Spinal cord (tissue), 10 donors: ENCODE results near the gene PALLD. TPM values are rescaled to one million over a fixed set of nuclear protein-coding genes. Genes with fewer than 3 reads are reported as not detected.

Source experiments
- DNase-seq, 6 donors: peaks; one replicate each; pipeline versions ENCODE4 v3.0.0 to v3.0.0-alpha.2; 2013 to 2015; ENCODE audit warnings: low spot score in 6 of 6, low read depth in 4 of 6
- H3K27ac ChIP-seq: one replicate; pipeline ENCODE4 v1.5.1; 2013; ENCODE audit warnings: low read depth, low read length, control low read depth
- H3K27me3 ChIP-seq: one replicate; pipeline ENCODE4 v1.6.1; 2013; ENCODE audit warnings: low read length; ENCODE audit not compliant: control insufficient read depth, insufficient read depth
- H3K36me3 ChIP-seq: one replicate; pipeline ENCODE4 v1.6.1; 2013; ENCODE audit warnings: low read length; ENCODE audit not compliant: control insufficient read depth, insufficient read depth
- H3K4me1 ChIP-seq: one replicate; pipeline ENCODE4 v1.6.1; 2013; ENCODE audit warnings: low read length; ENCODE audit not compliant: control insufficient read depth, insufficient read depth
- H3K4me3 ChIP-seq: one replicate; pipeline ENCODE4 v1.5.1; 2013; ENCODE audit warnings: low read depth, low read length, control low read depth
- H3K9me3 ChIP-seq: one replicate; pipeline ENCODE4 v1.6.1; 2013; ENCODE audit warnings: low read length; ENCODE audit not compliant: control insufficient read depth, insufficient read depth
- WGBS: methylation state at CpG from one replicate; pipeline ENCODE4 v1.1.5; 2013; ENCODE audit warnings: missing lambda C conversion rate; ENCODE audit not compliant: insufficient coverage; 5-methylcytosine and 5-hydroxymethylcytosine counted together
- polyA plus RNA-seq, 2 donors: library from polyadenylated mRNA; unstranded; fragments of 120-200 nt; gene quantifications; one replicate each; pipeline ENCODE4 v1.2.1, GENCODE V29; 2013; ENCODE audit not compliant: insufficient read length in 2 of 2
- total RNA-seq, 2 donors: library from RNA; depleted of rRNA in 1 of 2; stranded (reverse); fragments of 120-200 nt in 1 of 2; fragments of >200 nt in 1 of 2; gene quantifications; one replicate each; pipeline versions ENCODE4 v1.2.3 to v1.2.4, GENCODE V29; 2013 to 2014
- donor health status: healthy.

The PALLD gene
- total and polyA plus RNA-seq, 4 donors = 45.9 to 71.1 (median 62.4) TPM

DNA sequence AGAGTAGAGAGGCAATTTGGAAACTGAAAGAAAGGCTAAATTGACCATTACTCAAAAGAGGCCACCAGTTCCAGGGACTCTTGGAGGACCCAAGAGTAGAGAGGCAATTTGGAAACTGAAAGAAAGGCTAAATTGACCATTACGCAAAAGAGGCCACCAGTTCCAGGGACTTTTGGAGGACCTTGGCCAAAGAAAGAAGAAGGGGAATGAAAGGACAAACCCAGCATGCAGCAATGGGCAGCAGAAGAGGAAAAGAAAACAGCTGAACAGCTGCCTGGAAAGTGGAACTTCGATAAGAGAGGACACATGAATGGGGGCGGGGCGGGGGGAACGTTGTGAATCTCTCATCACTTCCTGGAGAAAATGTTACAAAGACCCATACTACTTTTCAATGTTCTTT is 80.8 kb downstream of the PALLD start:
- 88% methylated on average over 1 of the region's 5 CpGs for WGBS

DNA sequence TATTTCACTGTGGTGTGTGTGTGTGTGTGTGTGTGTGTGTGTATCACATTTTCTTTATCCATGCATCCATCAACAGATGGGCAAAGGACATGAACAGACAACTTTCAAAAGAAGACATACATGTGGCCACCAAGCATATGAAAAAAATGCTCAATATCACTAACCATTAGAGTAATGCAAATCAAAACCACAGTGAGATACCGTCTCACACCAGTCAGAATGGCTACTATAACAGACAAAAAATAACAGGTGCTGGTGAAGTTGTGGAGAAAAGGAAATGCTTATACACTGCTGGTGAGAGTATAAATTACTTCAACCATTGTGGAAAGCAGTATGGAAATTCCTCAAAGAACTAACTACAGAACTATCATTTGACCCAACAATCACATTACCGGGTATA is 83.4 kb downstream of the PALLD start:
- H3K27me3 ChIP-seq = no peaks in the 10 kb centered on the region
- no peaks in the 10 kb centered on the region for H3K4me1 ChIP-seq
- WGBS = no CpG with 5 or more reads among the region's 2 CpGs
- peaks cover 3% of the 10 kb centered on the region for H3K9me3 ChIP-seq
- no peak for DNase-seq
- H3K4me3 ChIP-seq = no peak overlapping the region
- no peaks in the 10 kb centered on the region for H3K36me3 ChIP-seq
- H3K27ac ChIP-seq = no peak overlapping the region

More for the DNA sequence above, 80.8 kb downstream of the PALLD start:
- H3K36me3 ChIP-seq = no peaks in the 10 kb centered on the region
- H3K4me3 ChIP-seq = no peak overlapping the region
- no peak for DNase-seq
- no peaks in the 10 kb centered on the region for H3K27me3 ChIP-seq
- no peaks in the 10 kb centered on the region for H3K4me1 ChIP-seq
- H3K9me3 ChIP-seq = peaks cover 3% of the 10 kb centered on the region
- no peak overlapping the region for H3K27ac ChIP-seq

DNA sequence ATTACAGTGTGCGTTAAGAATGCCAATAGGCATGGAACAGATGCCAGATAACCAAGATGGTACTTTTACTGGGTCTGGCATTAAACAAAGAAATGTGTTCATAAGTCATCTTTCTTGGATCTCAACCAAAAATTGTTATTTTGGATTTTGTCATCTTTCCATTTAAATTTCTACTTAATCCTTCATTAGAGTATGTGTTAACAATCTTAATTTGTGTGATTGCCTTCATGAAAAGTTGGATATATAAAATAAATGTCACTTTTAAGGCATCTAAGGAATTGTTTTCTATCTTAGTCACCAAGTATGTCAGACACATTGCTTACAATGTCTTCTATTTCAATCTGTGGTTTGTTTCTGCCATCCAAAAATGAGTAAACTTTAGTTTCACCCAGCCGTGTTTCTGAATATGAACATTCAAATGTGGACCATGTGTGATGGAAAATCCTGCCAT is 87.5 kb downstream of the PALLD start:
- no CpG with 5 or more reads among the region's 2 CpGs for WGBS
- peak in 1 of 6 donors; percentile 79 for DNase-seq
- H3K4me1 ChIP-seq = peaks cover 4% of the 10 kb centered on the region
- no peak overlapping the region for H3K27ac ChIP-seq
- peaks cover 3% of the 10 kb centered on the region for H3K9me3 ChIP-seq
- no peak overlapping the region for H3K4me3 ChIP-seq
- no peaks in the 10 kb centered on the region for H3K27me3 ChIP-seq
- no peaks in the 10 kb centered on the region for H3K36me3 ChIP-seq

DNA sequence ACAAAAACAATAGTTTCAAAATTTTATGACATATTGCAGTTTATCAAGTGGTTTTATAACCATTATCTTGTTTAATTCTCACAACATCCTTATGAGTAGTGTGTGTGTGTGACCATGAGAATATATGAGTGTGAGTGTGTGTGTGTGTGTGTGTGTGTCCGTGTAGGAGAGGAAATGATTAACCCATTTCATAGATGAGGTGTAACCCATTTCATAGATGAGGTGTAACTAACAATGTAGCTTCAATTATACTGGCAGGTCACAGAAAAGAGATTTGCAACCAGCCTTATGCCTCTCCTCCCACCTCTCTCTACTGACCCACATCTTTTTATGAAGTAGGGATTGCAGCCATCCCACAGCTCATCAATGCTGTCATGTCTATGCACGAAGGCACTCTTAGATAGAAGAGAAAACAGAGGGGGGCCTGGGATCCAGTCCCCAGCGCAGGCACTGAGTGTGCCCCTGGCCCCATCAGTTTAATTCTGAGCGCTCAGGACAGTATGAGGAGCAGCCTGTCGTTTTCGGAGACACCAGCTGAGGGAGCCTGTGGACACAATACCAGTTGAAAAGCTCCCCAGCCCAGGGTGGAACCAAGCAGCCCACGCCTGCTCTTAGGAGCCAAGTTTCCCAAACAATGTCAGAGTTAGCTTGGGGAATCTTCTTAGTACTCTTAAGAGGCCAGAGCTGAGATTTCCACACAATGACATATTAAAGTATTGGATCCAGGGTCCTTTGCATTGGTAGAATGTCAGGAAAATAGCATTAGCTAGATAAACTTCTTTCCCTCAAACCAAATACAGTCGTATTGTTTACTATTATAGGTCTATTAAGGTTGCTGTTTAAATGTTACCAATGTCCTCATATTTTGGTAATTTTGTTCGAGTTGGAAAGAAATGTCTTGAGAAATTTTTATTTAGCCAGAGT is 88.6 kb downstream of the PALLD start:
- Histone ChIP-seq H3K4me1 (peaks cover 4% of the 10 kb centered on the region), H3K27me3 (no peaks in the 10 kb centered on the region), H3K27ac (no peak overlapping the region), H3K9me3 (peaks cover 3% of the 10 kb centered on the region), H3K4me3 (no peak overlapping the region), H3K36me3 (no peaks in the 10 kb centered on the region)
- DNase-seq = peak in 5 of 6 donors; percentile 38 to 88 (median 53)
- WGBS = 14% methylated on average over 5 of the region's 9 CpGs

DNA sequence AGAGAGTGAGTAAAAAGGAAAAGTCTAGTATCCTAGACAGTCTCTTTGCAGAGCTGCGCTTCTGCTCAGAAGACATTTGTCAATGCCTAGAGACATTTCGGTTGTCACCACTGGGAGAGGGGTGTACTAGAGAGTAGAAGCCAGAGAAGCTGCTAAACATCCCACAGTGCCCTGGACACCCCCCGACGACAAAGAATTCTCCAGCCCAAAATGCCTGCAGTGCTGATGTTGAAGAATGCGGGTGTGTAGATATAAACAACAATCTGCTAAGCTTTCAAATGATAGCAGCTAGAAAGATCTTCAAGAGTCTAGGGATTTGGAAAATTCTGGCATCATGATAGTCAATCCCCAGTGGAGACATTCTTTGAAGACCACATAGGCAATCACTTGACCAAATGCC is 90.1 kb downstream of the PALLD start:
- no peaks in the 10 kb centered on the region for H3K27me3 ChIP-seq
- WGBS = no CpG with 5 or more reads among the region's 5 CpGs
- H3K27ac ChIP-seq = no peak overlapping the region
- peaks cover 4% of the 10 kb centered on the region for H3K4me1 ChIP-seq
- H3K9me3 ChIP-seq = peaks cover under 1% of the 10 kb centered on the region
- H3K4me3 ChIP-seq = no peak overlapping the region
- DNase-seq = no peak
- H3K36me3 ChIP-seq = no peaks in the 10 kb centered on the region

DNA sequence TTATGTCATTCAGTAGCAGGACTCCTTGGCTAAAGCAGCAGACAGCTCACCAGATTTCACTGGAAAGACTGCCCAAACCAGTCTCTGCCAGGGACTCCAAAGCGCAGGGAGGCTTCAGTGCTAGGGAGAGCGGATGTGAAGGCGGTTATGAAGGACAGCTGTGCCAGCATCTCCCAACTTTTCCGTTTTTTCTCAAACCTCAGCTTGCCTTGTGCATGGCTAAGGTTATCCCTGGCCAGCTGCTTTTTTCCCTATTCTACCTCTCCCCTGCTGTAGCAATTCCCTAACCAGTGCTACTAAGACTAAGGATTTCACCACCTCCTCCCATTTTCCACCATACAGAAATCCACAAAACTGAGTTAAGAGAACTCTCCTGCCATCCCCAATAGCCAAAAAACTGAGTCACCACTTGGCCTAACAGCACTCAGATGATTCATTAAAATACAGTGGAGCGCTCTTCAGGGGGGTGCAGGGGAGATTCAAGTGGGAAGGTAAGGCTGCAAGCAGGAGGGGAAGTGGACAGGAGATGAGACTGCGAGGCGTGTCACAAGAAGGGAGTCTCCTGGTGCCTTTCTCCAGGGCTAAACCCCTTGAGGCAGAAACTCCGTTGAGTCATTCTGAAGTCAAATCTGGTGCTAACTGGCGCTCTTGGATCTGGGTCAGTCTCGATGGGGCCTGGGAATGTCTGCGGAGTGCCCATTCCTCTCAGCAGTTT is 90.7 kb downstream of the PALLD start:
- Histone ChIP-seq H3K4me1 (peaks cover 4% of the 10 kb centered on the region), H3K27ac (no peak overlapping the region), H3K27me3 (no peaks in the 10 kb centered on the region), H3K36me3 (no peaks in the 10 kb centered on the region), H3K9me3 (no peaks in the 10 kb centered on the region), H3K4me3 (no peak overlapping the region)
- no peak for DNase-seq
- 85% methylated on average over 11 of the region's 11 CpGs for WGBS

DNA sequence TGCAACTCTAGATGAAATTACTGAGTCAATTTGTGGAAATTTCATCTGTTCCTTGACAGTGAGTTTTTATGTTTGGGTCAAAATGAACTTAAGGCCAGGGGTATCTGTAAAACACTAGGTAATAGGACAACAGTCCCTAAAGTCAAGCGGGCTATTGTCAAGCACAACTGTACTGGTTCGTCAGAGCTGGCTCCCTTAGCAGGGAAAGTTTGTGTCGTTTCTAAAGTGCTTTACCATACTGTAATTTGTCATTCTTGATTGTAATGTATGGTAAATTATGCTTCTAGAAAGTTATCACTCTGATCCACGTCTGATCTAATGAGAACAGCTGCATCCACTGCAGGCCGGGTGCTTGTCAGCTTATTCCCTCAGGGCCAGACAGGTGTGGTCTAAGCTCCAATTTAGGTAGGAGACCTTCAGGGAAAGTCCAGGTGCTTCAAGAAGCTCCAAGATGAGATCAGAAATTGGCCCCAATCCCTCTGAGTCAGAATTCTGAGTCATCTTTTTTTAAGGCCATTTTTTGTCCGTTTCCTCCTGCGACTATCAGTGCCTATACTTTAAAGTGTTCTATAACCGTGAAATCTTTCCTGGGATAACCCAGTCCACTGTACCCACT is 92.2 kb downstream of the PALLD start:
- no peaks in the 10 kb centered on the region for H3K9me3 ChIP-seq
- peaks cover 4% of the 10 kb centered on the region for H3K4me1 ChIP-seq
- WGBS = 76% methylated on average over 4 of the region's 8 CpGs
- no peaks in the 10 kb centered on the region for H3K36me3 ChIP-seq
- no peaks in the 10 kb centered on the region for H3K27me3 ChIP-seq
- H3K4me3 ChIP-seq = no peak overlapping the region
- no peak for DNase-seq
- H3K27ac ChIP-seq = no peak overlapping the region

DNA sequence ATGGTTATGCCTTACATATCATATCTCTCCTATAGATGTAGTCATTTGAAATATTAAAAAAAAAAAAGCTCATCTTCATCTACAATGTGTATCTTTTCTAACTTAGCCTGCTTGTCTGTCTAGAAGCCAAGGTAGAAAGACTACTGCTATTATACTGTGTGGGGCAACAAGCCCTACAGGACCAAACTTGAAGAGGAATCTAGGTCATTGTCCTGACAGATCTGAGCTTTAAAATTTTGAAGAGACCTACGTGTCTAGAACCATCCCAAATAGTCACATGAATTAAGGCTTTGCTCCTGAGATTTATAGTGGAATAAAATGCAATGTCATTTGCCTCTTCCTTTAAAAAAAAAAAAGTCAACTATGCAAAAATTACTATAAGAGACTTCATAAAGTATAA is 95.8 kb downstream of the PALLD start:
- Histone ChIP-seq H3K4me3 (no peak overlapping the region), H3K27me3 (no peaks in the 10 kb centered on the region), H3K36me3 (no peaks in the 10 kb centered on the region), H3K27ac (no peak overlapping the region), H3K4me1 (no peaks in the 10 kb centered on the region), H3K9me3 (no peaks in the 10 kb centered on the region)
- DNase-seq = no peak
- WGBS = no CpG with 5 or more reads among the region's 1 CpG

DNA sequence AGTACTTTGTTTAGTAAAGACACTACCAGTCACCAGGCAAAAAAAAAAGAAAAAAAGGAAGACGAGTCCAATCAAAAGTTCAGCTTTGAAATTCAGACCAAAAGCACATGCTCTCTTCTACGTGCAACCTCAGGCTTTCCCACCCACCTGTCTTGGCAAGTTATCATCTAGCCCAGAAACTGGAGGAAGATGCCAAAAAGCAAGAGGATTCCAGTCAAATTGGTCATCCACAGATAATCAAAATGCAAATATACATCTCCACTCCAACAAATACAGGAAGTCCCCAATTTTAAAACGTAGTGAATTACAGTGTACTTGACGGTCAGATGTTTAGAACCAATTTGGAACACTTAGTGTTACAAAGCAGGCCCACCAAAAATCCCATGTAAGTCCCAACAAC is 96.5 kb downstream of the PALLD start:
- DNase-seq = no peak
- no peaks in the 10 kb centered on the region for H3K4me1 ChIP-seq
- no peaks in the 10 kb centered on the region for H3K27me3 ChIP-seq
- H3K4me3 ChIP-seq = no peak overlapping the region
- H3K27ac ChIP-seq = no peak overlapping the region
- 57% methylated on average over 1 of the region's 4 CpGs for WGBS
- H3K36me3 ChIP-seq = no peaks in the 10 kb centered on the region
- H3K9me3 ChIP-seq = no peaks in the 10 kb centered on the region
